ENCODE data around the gene SLC38A1.

DNA sequence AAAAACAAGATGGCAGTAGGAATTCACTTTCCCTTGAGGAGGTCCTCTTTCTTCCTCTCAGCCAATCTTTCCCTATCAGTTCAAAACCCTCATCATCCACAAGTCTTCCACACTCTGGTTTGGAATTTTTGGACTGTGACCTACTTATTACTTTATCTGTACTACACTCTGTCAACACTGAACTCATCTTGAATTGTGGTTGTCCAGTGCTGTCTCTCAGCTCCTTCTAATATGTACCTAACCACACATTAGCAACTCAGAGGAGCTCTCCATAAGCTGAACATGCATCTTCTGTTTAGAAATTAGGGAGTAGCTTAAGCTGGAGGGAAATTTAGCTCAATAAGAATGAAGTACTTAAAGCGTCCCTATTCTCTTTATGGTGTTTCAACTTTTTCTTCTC lies 34.8 kb downstream of the SLC38A1 start:
- TF ChIP-seq, protein P1, sequence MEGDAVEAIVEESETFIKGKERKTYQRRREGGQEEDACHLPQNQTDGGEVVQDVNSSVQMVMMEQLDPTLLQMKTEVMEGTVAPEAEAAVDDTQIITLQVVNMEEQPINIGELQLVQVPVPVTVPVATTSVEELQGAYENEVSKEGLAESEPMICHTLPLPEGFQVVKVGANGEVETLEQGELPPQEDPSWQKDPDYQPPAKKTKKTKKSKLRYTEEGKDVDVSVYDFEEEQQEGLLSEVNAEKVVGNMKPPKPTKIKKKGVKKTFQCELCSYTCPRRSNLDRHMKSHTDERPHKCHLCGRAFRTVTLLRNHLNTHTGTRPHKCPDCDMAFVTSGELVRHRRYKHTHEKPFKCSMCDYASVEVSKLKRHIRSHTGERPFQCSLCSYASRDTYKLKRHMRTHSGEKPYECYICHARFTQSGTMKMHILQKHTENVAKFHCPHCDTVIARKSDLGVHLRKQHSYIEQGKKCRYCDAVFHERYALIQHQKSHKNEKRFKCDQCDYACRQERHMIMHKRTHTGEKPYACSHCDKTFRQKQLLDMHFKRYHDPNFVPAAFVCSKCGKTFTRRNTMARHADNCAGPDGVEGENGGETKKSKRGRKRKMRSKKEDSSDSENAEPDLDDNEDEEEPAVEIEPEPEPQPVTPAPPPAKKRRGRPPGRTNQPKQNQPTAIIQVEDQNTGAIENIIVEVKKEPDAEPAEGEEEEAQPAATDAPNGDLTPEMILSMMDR (IDR thresholded peaks at IDR 0.05; ENCODE audit: low read depth, low read length) = no peak
- no peak for TF ChIP-seq POLR2A (IDR thresholded peaks at IDR 0.05; ENCODE audit: extremely low read depth, insufficient read length)
- TF ChIP-seq MYC (IDR thresholded peaks at IDR 0.05; ENCODE audit: low read depth, low read length) = no peak
- no peak for TF ChIP-seq MAX (IDR thresholded peaks at IDR 0.05; ENCODE audit: low read depth, low read length)

All from NB4 (cell line).